ENCODE measurements around the gene ABCA5. TPM values are rescaled to one million over a fixed set of nuclear protein-coding genes. Genes with fewer than 3 reads are reported as not detected.
A peak's percentile ranks its signal among the peaks of the same experiment; 100 is the strongest.

Gene ABCA5
- total and polyA plus RNA-seq, 9 of the 15 experiments (the other 6 are each of a cell fraction or from before 2014, with no cell fraction given): 0.74 to 2.3 (median 1.4) TPM

DNA sequence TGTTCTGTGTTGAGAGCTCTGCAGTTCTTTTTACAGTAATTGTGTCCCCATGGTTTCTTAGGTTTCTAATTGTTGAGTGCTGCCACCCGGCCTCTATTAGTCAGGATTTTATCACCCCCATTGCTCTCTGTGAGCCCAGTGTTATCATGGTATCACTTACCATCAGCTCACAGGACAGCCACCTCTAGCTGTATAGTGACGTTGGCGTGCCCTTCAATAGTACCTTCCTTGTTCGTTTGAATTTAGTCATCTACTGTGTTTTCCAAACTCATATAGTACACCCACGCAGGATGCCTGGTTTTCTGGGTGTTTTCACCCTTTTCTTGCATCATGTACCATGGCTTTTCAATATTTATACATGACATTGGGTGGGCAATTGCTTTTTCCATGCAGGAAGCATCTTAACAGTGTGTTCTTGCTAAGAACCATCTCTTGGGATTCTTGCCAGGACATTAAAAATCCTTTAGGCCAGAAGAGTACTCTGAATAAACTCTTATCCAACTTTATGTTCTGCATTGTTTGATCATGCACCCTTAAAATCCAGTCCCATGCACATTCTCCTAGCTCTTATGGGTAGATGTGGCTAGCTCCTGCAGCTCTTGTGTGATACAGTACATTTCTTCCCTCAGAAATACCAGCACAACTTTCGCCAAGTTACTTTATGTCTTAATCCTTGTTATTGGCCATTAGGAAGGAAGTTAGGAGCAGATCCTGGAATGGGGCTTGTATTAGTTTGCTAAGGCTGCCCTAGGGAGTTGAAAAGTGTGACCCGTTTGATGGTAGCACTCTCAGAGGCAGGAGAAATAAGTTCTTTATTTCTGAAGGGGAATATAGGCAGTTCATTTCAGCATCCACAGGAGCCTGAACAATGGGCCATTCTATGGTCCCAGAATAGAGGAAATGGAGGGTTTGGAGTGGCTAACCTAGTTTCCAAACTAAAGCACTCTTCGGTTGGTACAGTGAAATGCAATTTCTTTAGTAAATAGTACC is 87.0 kb downstream of the ABCA5 start (continued):
- no peak for TF ChIP-seq VEZF1 (CRISPR knock-in tag; IDR thresholded peaks at IDR 0.05)

GRCh38 chr17:69236946-69237345 is 90.0 kb downstream of the ABCA5 start:
- no peak for FAIRE-seq

More at GRCh38 chr17:69236946-69237345, 90.0 kb downstream of the ABCA5 start:
- TF ChIP-seq NFIC (IDR thresholded peaks at IDR 0.05): peak; percentile 38
- TF ChIP-seq FOXO4 (CRISPR knock-in tag; IDR thresholded peaks at IDR 0.05): no peak
- TF ChIP-seq, protein P1, sequence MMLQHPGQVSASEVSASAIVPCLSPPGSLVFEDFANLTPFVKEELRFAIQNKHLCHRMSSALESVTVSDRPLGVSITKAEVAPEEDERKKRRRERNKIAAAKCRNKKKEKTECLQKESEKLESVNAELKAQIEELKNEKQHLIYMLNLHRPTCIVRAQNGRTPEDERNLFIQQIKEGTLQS (IDR thresholded peaks at IDR 0.05): peak; percentile 13; the same call in 1 of the 2 replicates
- TF ChIP-seq, protein P1 (CRISPR knock-in tag; conservative IDR thresholded peaks at IDR 0.05): no peak
- Histone ChIP-seq H3K4me1 (replicated peaks in 1 of 2; ENCODE audit: control insufficient read depth in 2 of 2, insufficient read depth in 2 of 2, low read length in 2 of 2) (peaks cover 0 to 15% of the 10 kb centered on the region in 2 experiments; a peak in 2 of 5 replicates), H4K20me1 (replicated peaks; ENCODE audit: control insufficient read depth, insufficient read depth, low read length) (no peaks in the 10 kb centered on the region), H3K9me3 (replicated peaks; ENCODE audit: control insufficient read depth, insufficient read depth, low read depth, low read length) (no peaks in the 10 kb centered on the region), H3K27ac (ENCODE audit: extremely low read depth, low read depth, low read length) (no peak overlapping the region), H3K4me3 (no peak overlapping the region), H2AFZ (ENCODE audit: low read depth, low read length) (no peak overlapping the region), H3K9me1 (ENCODE audit: control insufficient read depth, insufficient read depth, low read length) (no peaks in the 10 kb centered on the region), H3K79me2 (ENCODE audit: control insufficient read depth, insufficient read depth, low read length) (no peaks in the 10 kb centered on the region), H3K36me3 (ENCODE audit: control insufficient read depth, insufficient read depth, low read length) (no peaks in the 10 kb centered on the region), H3K9ac (ENCODE audit: insufficient read depth in 1 of 2, low read depth in 2 of 2, low read length in 2 of 2) (no peak overlapping the region), H3K27me3 (ENCODE audit: control insufficient read depth in 2 of 2, insufficient read depth in 2 of 2, low read length in 2 of 2) (no peaks in the 10 kb centered on the region), H3K4me2 (ENCODE audit: insufficient read depth, low read length) (no peak overlapping the region)
- 64% methylated on average over 3 of the region's 3 CpGs for WGBS (ENCODE audit: insufficient coverage, low coverage, missing lambda C conversion rate)
- BruUV-seq (replicated peaks): no TSS peak
- ATAC-seq: no peak
- in situ Hi-C loops (cut with MboI) (loop anchor here (25.0 kb wide), 1 partner anchor 275 kb away; the partner anchor contains the start of gene ABCA8), intact Hi-C loops (cut with micrococcal nuclease) (loop anchor here (5.0 kb wide), 1 partner anchor 265 kb away; no protein-coding TSS in a partner anchor)
- POLR2A ChIA-PET: interaction anchor here (0.6 to 1.1 kb wide), 2 partner anchors 461 to 1050 kb away, joined by 3 read pairs; no protein-coding TSS in a partner anchor
- DNase-seq (ENCODE audit: extremely low read depth in 1 of 4, low spot score in 3 of 4): no peak
- CTCF ChIA-PET (ENCODE audit: low intra/inter-chr PET ratio): interaction anchor here (1.5 to 4.0 kb wide), 2 partner anchors 459 to 463 kb away, joined by 7 to 44 read pairs; no protein-coding TSS in a partner anchor
